Smooth muscle cell (in vitro differentiated cells): Measurements from ENCODE around the gene ZNF579. TPM values are rescaled to one million over a fixed set of nuclear protein-coding genes. Genes with fewer than 3 reads are reported as not detected.
A peak's percentile ranks its signal among the peaks of the same experiment; 100 is the strongest.

Experiments used
- DNase-seq: peaks from one replicate; lab custom pipeline; 2025; ENCODE audit not compliant: unreplicated experiment; lab: John Stamatoyannopoulos, UW
- H2AFZ ChIP-seq: fragments of 200-600 bp; sonication (generic); 2 replicates; pipeline ENCODE4 v1.6.0; 2016; ENCODE audit warnings: antibody characterized with exemption, low read depth, mild to moderate bottlenecking
- H3F3A ChIP-seq: fragments of 200-600 bp; sonication (generic); 2 replicates; pipeline ENCODE4 v1.6.0; 2017; ENCODE audit warnings: antibody characterized with exemption, low read depth
- H3K27ac ChIP-seq: fragments of 200-600 bp; sonication (generic); 2 replicates; pipeline ENCODE4 v1.5.1; 2016; ENCODE audit warnings: low read depth, mild to moderate bottlenecking
- H3K27me3 ChIP-seq: fragments of 200-600 bp; sonication (generic); 2 replicates; pipeline ENCODE4 v1.6.1; 2016; ENCODE audit warnings: low read depth, mild to moderate bottlenecking
- H3K36me3 ChIP-seq: fragments of 200-600 bp; sonication (generic); 2 replicates; pipeline ENCODE4 v1.5.1; 2016; ENCODE audit warnings: low read depth
- H3K4me1 ChIP-seq: fragments of 200-600 bp; sonication (generic); 2 replicates; pipeline ENCODE4 v1.5.1; 2016; ENCODE audit warnings: low read depth
- H3K4me2 ChIP-seq: fragments of 200-600 bp; sonication (generic); 2 replicates; pipeline ENCODE4 v1.6.0; 2016; ENCODE audit warnings: mild to moderate bottlenecking
- H3K4me3 ChIP-seq: fragments of 200-600 bp; sonication (generic); 2 replicates; pipeline ENCODE4 v1.5.1; 2016; ENCODE audit warnings: mild to moderate bottlenecking
- H3K79me2 ChIP-seq: fragments of 200-600 bp; sonication (generic); 2 replicates; pipeline ENCODE4 v1.6.0; 2016; ENCODE audit warnings: low read depth, mild to moderate bottlenecking
- H3K9ac ChIP-seq: fragments of 200-600 bp; sonication (generic); 2 replicates; pipeline ENCODE4 v1.6.0; 2016; ENCODE audit warnings: low read depth
- H3K9me3 ChIP-seq: fragments of 200-600 bp; sonication (generic); replicated peaks from 2 replicates; pipeline ENCODE4 v1.5.1; 2016; ENCODE audit warnings: low read depth
- H4K20me1 ChIP-seq: fragments of 200-600 bp; sonication (generic); 2 replicates; pipeline ENCODE4 v1.6.0; 2016; ENCODE audit warnings: low read depth
- CTCF ChIP-seq: fragments of 200-600 bp; sonication (generic); IDR thresholded peaks from 2 replicates; pipeline ENCODE4 v1.5.1; 2017; ENCODE audit warnings: borderline replicate concordance, mild to moderate bottlenecking, antibody characterized with exemption; ENCODE audit not compliant: insufficient read depth, poor library complexity, severe bottlenecking
- WGBS: methylation state at CpG from one replicate; pipeline ENCODE4 v1.1.7; 2016; ENCODE audit warnings: low lambda C conversion rate; 5-methylcytosine and 5-hydroxymethylcytosine counted together
- polyA plus RNA-seq: library from polyadenylated mRNA; unstranded; fragments of >200 nt; fragmentation: Nextera tagmentation; extraction: Ambion mirVana; gene quantifications from 2 replicates; pipeline ENCODE4 v1.2.1, GENCODE V29; 2016
- total RNA-seq: library from RNA; depleted of rRNA; stranded (reverse); fragments of >200 nt; gene quantifications from 2 replicates; pipeline ENCODE4 v1.2.3, GENCODE V29; 2014

ZNF579 gene
- total RNA-seq (4.2 TPM in 2 replicates), polyA plus RNA-seq (15.1 and 15.8 TPM in 2 replicates)

DNA sequence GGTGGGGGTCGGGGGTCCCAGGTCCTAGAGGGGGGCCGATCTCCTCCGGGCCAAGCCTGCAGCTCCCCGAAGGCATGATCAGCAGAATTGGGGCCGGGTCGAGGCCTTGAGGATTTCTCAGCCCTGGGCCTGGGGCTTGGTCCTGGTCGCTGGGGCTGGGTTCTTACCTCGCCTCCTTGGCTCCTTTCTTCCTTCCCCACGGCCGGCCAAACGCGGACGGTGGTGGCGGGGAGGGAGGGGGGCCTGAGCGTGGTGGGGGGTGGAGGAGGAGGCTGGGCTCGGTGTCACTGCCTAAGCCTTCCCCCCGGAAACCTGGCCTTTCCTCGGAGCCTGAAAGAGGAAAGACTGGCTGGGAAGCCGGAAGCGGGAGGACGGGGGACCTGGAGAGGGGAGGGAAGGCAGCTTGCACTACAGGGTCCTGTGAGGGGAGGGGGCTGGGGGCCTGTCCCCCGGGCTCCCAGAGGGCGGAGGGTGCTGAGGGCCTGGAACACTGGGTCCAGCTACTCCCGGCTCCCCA is at the start of gene ZNF579:
TSS of gene ZNF579 (minus strand) at position 221 of the 517 bp plus-strand sequence. CDS start 1,209 bp downstream, outside the sequence.
- Histone ChIP-seq H3K4me1 (peaks cover 2% of the 10 kb centered on the region), H3K4me2 (peak within 1 kb of the TSS; percentile 92), H4K20me1 (no peaks in the 10 kb centered on the region), H2AFZ (peak within 1 kb of the TSS; percentile 80), H3K79me2 (peaks cover 13% of the 10 kb centered on the region), H3K9me3 (no peaks in the 10 kb centered on the region), H3K27ac (peak within 1 kb of the TSS; percentile 68), H3K27me3 (no peaks in the 10 kb centered on the region), H3K9ac (peak within 1 kb of the TSS; percentile 91), H3K4me3 (peak within 1 kb of the TSS; percentile 96), H3F3A (peaks cover 5% of the 10 kb centered on the region), H3K36me3 (no peaks in the 10 kb centered on the region)
- WGBS: 8% methylated on average over 10 of the region's 24 CpGs
- TF ChIP-seq CTCF: no peak
- DNase-seq: peak; percentile 51

GRCh38 chr19:55626350-55626749 is 45.7 kb upstream of the ZNF579 start:
- H3K79me2 ChIP-seq: no peaks in the 10 kb centered on the region
- no peaks in the 10 kb centered on the region for H3K4me1 ChIP-seq
- no peak for TF ChIP-seq CTCF
- peaks cover 8% of the 10 kb centered on the region for H4K20me1 ChIP-seq
- H3K9me3 ChIP-seq: no peaks in the 10 kb centered on the region
- H3K27ac ChIP-seq: no peak overlapping the region
- H3F3A ChIP-seq: peaks cover 8% of the 10 kb centered on the region
- H3K27me3 ChIP-seq: no peaks in the 10 kb centered on the region
- 94% methylated on average over 11 of the region's 11 CpGs for WGBS
- DNase-seq: no peak
- no peak overlapping the region for H2AFZ ChIP-seq
- no peak overlapping the region for H3K4me2 ChIP-seq
- H3K36me3 ChIP-seq: no peaks in the 10 kb centered on the region
- H3K9ac ChIP-seq: no peak overlapping the region
- H3K4me3 ChIP-seq: no peak overlapping the region

DNA sequence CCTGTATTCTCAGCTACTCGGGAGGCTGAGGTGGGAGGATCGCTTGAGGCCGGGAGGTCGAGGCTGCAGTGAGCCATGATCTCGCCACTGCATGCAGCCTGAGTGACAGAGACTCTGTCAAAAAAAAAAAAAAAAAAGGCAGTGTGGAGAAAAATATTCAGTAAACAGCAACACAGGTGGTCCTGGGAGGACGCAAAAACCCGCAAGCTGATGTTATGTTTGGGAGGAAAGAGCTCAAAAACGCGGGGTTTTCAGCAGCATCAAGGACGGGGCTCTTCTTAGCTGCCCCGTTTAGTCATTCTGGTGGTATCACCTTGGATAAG is 44.3 kb upstream of the ZNF579 start:
- peak overlapping the region; percentile 92 for H3K27ac ChIP-seq
- DNase-seq: no peak
- no peaks in the 10 kb centered on the region for H3K4me1 ChIP-seq
- H4K20me1 ChIP-seq: peaks cover 8% of the 10 kb centered on the region
- H3K9me3 ChIP-seq: no peaks in the 10 kb centered on the region
- no peaks in the 10 kb centered on the region for H3K27me3 ChIP-seq
- no peaks in the 10 kb centered on the region for H3K79me2 ChIP-seq
- H3K4me2 ChIP-seq: peak overlapping the region; percentile 97
- peak overlapping the region; percentile 63 for H3K4me3 ChIP-seq
- WGBS: 70% methylated on average over 10 of the region's 11 CpGs
- no peaks in the 10 kb centered on the region for H3K36me3 ChIP-seq
- H3K9ac ChIP-seq: peak overlapping the region; percentile 91
- H3F3A ChIP-seq: peaks cover 12% of the 10 kb centered on the region
- TF ChIP-seq CTCF: no peak
- peak overlapping the region; percentile 96 for H2AFZ ChIP-seq
